Subcutaneous adipose tissue (tissue), 4 donors: ENCODE data around the gene STMN1. TPM values are rescaled to one million over a fixed set of nuclear protein-coding genes. Genes with fewer than 3 reads are reported as not detected.

Experiments used
- total RNA-seq, 4 donors: library from RNA; depleted of rRNA; stranded (reverse); fragments of >200 nt; gene quantifications; one replicate each; pipeline ENCODE4 v1.1.0, GENCODE V29; 2016
- TF ChIP-seq, protein P1 (sequence below): fragments of 450-650 bp; IDR thresholded peaks from one replicate; pipeline ENCODE4 v1.5.1; 2016; ENCODE audit warnings: low read depth, mild to moderate bottlenecking, control low read depth, antibody characterized with exemption, moderate library complexity

STMN1 gene
- total RNA-seq, 4 donors from 2014 or later, result 20.3 to 89.6 (median 32.0) TPM

DNA sequence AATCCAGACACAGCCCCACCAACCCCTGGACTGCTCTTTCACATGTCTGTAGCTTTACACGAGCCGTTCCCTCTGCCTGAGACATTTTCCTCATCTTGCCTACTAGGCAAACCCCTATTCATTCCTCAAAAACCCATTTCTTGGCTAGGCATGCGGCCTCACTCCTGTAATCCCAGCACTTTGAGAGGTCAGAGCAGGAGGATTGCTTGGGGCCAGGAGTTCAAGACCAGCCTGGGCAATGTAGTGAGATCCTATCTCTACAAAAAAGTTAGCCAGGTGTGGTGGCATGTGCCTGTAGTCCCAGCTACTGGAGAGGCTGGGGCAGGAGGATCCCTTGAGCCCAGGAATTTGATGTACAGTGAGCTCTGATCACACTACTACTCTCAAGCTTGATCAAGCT, 41.8 kb downstream of the STMN1 start:
- TF ChIP-seq, protein P1, sequence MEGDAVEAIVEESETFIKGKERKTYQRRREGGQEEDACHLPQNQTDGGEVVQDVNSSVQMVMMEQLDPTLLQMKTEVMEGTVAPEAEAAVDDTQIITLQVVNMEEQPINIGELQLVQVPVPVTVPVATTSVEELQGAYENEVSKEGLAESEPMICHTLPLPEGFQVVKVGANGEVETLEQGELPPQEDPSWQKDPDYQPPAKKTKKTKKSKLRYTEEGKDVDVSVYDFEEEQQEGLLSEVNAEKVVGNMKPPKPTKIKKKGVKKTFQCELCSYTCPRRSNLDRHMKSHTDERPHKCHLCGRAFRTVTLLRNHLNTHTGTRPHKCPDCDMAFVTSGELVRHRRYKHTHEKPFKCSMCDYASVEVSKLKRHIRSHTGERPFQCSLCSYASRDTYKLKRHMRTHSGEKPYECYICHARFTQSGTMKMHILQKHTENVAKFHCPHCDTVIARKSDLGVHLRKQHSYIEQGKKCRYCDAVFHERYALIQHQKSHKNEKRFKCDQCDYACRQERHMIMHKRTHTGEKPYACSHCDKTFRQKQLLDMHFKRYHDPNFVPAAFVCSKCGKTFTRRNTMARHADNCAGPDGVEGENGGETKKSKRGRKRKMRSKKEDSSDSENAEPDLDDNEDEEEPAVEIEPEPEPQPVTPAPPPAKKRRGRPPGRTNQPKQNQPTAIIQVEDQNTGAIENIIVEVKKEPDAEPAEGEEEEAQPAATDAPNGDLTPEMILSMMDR, result no peak

DNA sequence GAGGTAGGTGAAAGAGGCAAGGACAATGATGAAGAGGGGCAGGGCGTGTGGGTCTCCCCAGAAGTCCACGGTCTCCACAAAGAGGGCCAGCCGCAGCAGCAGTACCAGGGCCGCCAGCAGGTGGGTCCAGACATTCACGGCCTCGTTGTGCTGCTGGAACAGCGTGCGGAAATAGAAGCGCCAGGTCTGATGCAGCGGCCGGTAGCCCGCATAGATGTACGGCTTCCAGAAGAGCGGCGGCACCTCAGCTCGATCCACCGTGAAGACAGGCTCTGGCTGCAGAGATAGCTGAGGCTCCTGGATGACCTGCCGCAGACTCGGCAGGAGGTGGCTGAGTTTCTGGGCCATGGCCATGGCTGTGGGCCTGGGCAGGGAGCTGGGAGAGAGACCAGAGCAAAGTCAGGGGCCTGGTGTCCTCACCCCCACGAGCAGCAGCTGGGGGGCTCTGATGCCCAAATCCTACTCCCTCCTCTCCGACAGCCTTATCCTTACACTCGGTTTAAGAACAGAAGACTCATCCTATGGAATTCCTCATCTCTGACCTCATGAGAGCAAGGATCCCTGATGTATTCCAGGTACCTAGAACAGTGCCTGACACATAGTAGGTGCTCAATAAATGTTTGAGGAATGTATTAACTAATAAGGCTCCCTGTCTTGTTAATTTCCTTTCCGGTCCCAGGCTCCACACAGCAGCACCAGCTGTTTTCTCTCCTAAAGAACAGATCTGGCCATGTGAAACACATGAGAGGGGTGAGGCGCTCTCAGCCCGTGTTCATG, 42.5 kb downstream of the STMN1 start:
- TF ChIP-seq, protein P1, result no peak

DNA sequence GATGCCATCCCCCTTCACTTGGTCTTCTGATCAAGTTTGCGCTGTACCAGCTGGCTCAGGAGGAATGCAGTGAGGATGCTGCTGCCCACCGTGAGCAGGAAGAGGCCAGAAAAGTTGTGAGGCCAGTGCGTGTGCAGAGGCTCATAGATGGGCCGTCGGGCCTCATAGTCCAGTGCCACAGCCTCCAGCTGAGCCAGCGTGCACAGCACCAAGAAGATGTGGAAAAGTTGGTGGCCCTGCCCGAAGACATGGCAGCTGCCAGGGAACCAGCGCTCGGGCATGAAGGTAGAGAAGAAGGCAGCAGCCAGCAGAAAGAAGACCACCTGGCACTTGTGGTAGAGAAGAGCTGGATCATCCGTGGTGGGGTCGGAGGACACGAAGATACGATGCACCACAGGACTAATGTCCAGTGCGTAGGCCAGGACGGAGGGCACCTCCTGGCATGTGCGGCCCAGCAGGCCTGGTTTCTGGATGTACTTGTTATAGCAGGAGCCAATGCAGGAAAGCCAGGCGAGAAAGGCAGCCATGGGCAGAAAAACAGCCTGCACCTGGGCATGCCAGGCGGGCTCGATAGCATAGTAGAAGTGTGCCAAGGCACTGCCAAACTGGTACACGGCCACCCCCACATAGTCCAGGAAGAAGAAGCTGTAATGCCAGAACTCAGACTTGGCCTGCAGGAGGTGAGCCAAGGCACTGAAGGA, 43.3 kb downstream of the STMN1 start:
- TF ChIP-seq, protein P1, result no peak

DNA sequence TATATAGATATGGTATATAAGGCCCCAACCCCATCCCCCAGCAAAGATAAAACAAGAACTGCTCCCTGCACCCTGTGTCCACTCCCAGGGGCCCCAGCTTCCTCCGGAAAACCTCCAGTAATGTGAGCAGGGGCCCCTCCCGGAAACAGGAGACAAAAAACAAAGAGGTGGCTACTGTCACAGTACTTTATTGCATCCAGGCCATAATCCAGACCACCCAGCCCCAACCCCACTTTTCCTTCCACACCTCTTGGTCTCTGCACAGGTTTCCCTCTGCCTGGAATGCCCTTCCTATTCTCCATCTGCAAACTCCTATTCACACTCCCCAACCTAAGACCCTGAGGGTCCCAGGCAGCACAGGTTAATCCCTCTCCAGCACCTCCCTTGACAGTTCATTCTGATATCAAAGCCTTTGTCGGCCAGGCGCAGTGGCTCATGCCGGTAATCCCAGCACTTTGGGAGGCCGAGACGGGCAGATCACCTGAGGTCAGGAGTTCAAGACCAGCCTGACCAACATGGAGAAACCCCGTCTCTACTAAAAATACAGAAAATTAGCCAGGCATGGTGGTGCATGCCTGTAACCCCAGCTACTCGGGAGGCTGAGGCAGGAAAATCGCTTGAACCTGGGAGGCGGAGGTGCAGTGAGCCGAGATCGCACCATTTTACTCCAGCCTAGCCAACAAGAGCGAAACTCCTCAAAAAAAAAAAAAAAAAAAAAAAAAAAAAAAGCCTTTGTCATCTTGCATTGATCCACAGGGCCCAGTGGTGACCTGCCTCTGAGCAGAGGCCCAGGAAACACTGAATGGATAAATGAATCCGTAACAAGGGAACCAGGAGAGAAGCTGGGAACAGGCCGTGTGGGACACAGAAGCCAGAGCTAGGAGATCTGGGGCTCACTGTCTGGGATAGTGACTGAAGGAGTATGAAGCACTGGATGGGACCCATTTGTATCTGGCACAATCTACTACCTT, 44.6 kb downstream of the STMN1 start:
- TF ChIP-seq, protein P1, result no peak

DNA sequence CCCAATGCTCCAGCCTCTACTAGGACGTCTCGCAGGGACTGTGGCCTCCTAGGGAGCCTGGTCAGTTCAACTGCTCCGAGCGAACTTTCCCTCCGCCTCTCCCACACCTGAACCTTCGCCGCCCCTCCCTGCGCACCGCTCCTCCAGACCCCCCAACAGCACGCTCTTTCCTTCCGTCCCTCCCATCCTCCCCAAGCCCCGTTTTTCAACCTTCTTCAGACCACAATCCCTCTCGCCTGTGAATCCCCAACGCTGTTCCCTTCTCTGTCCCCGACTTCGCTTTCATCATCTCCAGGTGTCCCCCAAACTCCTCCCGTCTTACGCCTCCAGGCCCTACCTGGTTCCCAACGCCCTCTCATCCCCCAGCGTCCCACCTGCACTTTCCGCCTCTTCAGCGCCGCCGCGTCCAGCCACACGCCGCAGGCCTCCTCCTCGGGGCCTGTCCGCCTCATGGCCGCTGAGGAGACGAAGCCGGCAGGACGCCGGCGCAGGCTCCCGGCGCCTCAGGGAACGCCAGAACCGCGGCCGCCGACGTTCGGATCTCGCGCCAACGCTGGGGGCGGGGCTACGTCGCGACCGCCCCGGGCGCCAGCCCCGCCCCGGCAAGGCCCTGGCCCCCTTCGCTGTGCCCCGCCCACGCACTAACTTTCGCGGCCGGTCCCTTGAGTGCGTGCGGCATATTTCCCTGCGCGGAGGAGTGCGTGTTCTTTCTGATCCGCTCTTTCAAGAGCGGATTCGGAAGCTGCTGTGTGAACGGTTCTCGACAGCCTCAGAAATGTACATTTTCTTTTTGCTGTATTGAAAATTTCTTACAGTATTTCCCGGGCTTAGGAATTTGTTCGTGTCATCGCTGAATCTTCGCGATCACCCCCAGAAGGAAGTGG, 47.1 kb downstream of the STMN1 start, which contains the start of gene AUNIP:
Gene AUNIP, minus strand, starts transcription at position 552 of the 884 bp plus-strand sequence. Its CDS starts 100 bp downstream, at position 452.
- TF ChIP-seq, protein P1, result no peak

DNA sequence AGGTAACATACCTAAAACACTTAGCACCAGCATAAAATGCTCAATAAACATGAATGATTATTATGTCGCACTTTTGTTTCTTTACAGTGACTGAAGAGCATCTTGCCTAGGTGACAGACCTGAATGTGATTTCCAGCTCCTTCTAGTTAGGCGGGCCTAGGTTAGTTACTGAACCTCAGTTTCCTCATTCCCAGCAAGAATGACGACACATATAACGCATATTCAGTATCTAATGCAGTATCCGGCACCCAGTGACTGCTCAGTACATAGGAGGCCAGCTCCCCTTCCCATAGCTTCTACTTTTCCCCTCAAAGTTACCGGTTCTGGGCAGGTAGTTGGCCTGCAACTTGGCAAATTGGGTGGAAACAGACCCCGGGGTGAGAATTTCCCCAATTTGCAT, 47.7 kb downstream of the STMN1 start:
- TF ChIP-seq, protein P1, result no peak
